Endodermal cell (in vitro differentiated cells): Measurements from ENCODE around the gene BMI1. TPM values are rescaled to one million over a fixed set of nuclear protein-coding genes. Genes with fewer than 3 reads are reported as not detected.

ENCODE experiments used
- DNase-seq: peaks from one replicate; pipeline ENCODE4 v3.0.0-alpha.2; 2017
- H3K27ac ChIP-seq: 2 replicates; pipeline ENCODE4 v1.5.1; 2013; ENCODE audit warnings: mild to moderate bottlenecking, low read depth, low read length, moderate library complexity
- H3K27me3 ChIP-seq: 2 replicates; pipeline ENCODE4 v1.6.1; 2013; ENCODE audit warnings: mild to moderate bottlenecking, low read length, moderate library complexity; ENCODE audit not compliant: insufficient read depth, control insufficient read depth, poor library complexity, severe bottlenecking
- H3K36me3 ChIP-seq: 2 replicates; pipeline ENCODE4 v1.7.0; 2013; ENCODE audit warnings: mild to moderate bottlenecking, low read length, moderate library complexity; ENCODE audit not compliant: control insufficient read depth, insufficient read depth
- H3K4me1 ChIP-seq: one replicate; pipeline ENCODE4 v1.7.0; 2013; ENCODE audit warnings: low read length; ENCODE audit not compliant: control insufficient read depth, insufficient read depth
- H3K4me3 ChIP-seq: 2 replicates; pipeline ENCODE4 v1.5.1; 2013; ENCODE audit warnings: mild to moderate bottlenecking, low read length, moderate library complexity
- H3K9ac ChIP-seq: 2 replicates; pipeline ENCODE4 v1.6.1; 2013; ENCODE audit warnings: mild to moderate bottlenecking, low read length, moderate library complexity; ENCODE audit not compliant: poor library complexity, severe bottlenecking; ENCODE audit errors: extremely low read depth
- H3K9me3 ChIP-seq: 2 replicates; pipeline ENCODE4 v1.6.1; 2013; ENCODE audit warnings: mild to moderate bottlenecking, low read length, moderate library complexity; ENCODE audit not compliant: control insufficient read depth
- H3K27ac Mint-ChIP-seq: 2 replicates; pipeline ENCODE4 v1.8.0; 2020; ENCODE audit warnings: mixed read lengths
- H3K27me3 Mint-ChIP-seq: 2 replicates; pipeline ENCODE4 v1.8.0; 2021; ENCODE audit warnings: mild to moderate bottlenecking, mixed read lengths; ENCODE audit not compliant: insufficient read depth
- H3K36me3 Mint-ChIP-seq: 2 replicates; pipeline ENCODE4 v1.8.0; 2020; ENCODE audit warnings: low read depth, mixed read lengths
- H3K4me1 Mint-ChIP-seq: 2 replicates; pipeline ENCODE4 v1.8.0; 2020; ENCODE audit warnings: mixed read lengths
- H3K4me3 Mint-ChIP-seq: 2 replicates; pipeline ENCODE4 v1.8.0; 2020; ENCODE audit warnings: mild to moderate bottlenecking, moderate library complexity, mixed read lengths
- H3K9me3 Mint-ChIP-seq: 2 replicates; pipeline ENCODE4 v1.8.0; 2020; ENCODE audit warnings: mild to moderate bottlenecking, mixed read lengths
- CTCF ChIP-seq: fragments of 200-600 bp; sonication (generic); conservative IDR thresholded peaks from 2 replicates; pipeline ENCODE4 v1.5.0; 2021; ENCODE audit warnings: antibody characterized with exemption, mild to moderate bottlenecking
- WGBS, 2 experiments: methylation state at CpG; one replicate each; pipeline versions ENCODE4 v1.1.5 to v1.1.7; 2013; ENCODE audit warnings: missing lambda C conversion rate in 2 of 2, mixed read lengths in 1 of 2; ENCODE audit not compliant: insufficient coverage in 1 of 2, insufficient read length in 1 of 2; 5-methylcytosine and 5-hydroxymethylcytosine counted together
- total RNA-seq, 2 donors: library from RNA; stranded (reverse); fragmentation: NEBNext Ultra II Directional in 1 of 2; extraction: Animal tissue kit (Norgen Biotek cat#: 25700) in 1 of 2; gene quantifications; 2 replicates in 1 of 2; 3 replicates in 1 of 2; pipeline ENCODE4 v1.2.1, GENCODE V29; 2021

Gene BMI1
- total RNA-seq, 2 donors from 2014 or later: 12.2 to 15.5 TPM

GRCh38 chr10:22325272-22326144 is 4.6 kb downstream of the BMI1 start:
- Histone ChIP-seq H3K9ac (peak overlapping the region; percentile 27), H3K9me3 (no peaks in the 10 kb centered on the region), H3K36me3 (peaks cover 33% of the 10 kb centered on the region), H3K27me3 (peaks cover 60% of the 10 kb centered on the region), H3K4me3 (peak overlapping the region; percentile 81), H3K4me1 (no peaks in the 10 kb centered on the region), H3K27ac (peak overlapping the region; percentile 65)
- H3K36me3 Mint-ChIP-seq: peaks cover 18% of the 10 kb centered on the region
- H3K4me1 Mint-ChIP-seq: peaks cover 33% of the 10 kb centered on the region
- H3K4me3 Mint-ChIP-seq: peak overlapping the region; percentile 68
- DNase-seq: peak; percentile 90
- TF ChIP-seq CTCF: no peak
- WGBS, 2 experiments: 0% methylated on average over 19 to 90 of the region's 92 CpGs
- H3K27ac Mint-ChIP-seq: peak overlapping the region; percentile 75
- H3K27me3 Mint-ChIP-seq: peaks cover 71% of the 10 kb centered on the region
- no peaks in the 10 kb centered on the region for H3K9me3 Mint-ChIP-seq

GRCh38 chr10:22326145-22326702 is 5.3 kb downstream of the BMI1 start:
- no peaks in the 10 kb centered on the region for H3K9me3 Mint-ChIP-seq
- H3K4me1 Mint-ChIP-seq: peaks cover 33% of the 10 kb centered on the region
- Histone ChIP-seq H3K27me3 (peaks cover 67% of the 10 kb centered on the region), H3K4me1 (no peaks in the 10 kb centered on the region), H3K36me3 (peaks cover 33% of the 10 kb centered on the region), H3K9me3 (no peaks in the 10 kb centered on the region), H3K27ac (peak overlapping the region; percentile 65), H3K9ac (no peak overlapping the region), H3K4me3 (peak overlapping the region; percentile 81)
- peak overlapping the region; percentile 68 for H3K4me3 Mint-ChIP-seq
- H3K36me3 Mint-ChIP-seq: peaks cover 18% of the 10 kb centered on the region
- TF ChIP-seq CTCF: no peak
- no peak for DNase-seq
- WGBS, 2 experiments: 40 to 49% methylated on average over 6 to 7 of the region's 8 CpGs
- peak overlapping the region; percentile 75 for H3K27ac Mint-ChIP-seq
- peaks cover 77% of the 10 kb centered on the region for H3K27me3 Mint-ChIP-seq

- peaks cover 11% of the 10 kb centered on the region for H3K9me3 ChIP-seq
- peaks cover 33% of the 10 kb centered on the region for H3K36me3 ChIP-seq
- H3K27me3 ChIP-seq: peaks cover 73% of the 10 kb centered on the region
- Mint-ChIP-seq H3K27ac (no peak overlapping the region), H3K36me3 (peaks cover 18% of the 10 kb centered on the region), H3K4me1 (peaks cover 21% of the 10 kb centered on the region), H3K27me3 (peaks cover 81% of the 10 kb centered on the region), H3K9me3 (no peaks in the 10 kb centered on the region), H3K4me3 (no peak overlapping the region)
- WGBS, 2 experiments: 84 to 100% methylated on average over 1 to 3 of the region's 3 CpGs
- no peak overlapping the region for H3K27ac ChIP-seq
- H3K9ac ChIP-seq: no peak overlapping the region
- no peak overlapping the region for H3K4me3 ChIP-seq
- DNase-seq: peak; percentile 57
- no peak for TF ChIP-seq CTCF
- H3K4me1 ChIP-seq: no peaks in the 10 kb centered on the region
Measured at GRCh38 chr10:22329150-22329549, 8.3 kb downstream of the BMI1 start.
